ENCODE data around the gene MYOT. TPM values are rescaled to one million over a fixed set of nuclear protein-coding genes. Genes with fewer than 3 reads are reported as not detected.

The MYOT gene
- total RNA-seq, 1 experiment from 2014 or later, result not detected

DNA sequence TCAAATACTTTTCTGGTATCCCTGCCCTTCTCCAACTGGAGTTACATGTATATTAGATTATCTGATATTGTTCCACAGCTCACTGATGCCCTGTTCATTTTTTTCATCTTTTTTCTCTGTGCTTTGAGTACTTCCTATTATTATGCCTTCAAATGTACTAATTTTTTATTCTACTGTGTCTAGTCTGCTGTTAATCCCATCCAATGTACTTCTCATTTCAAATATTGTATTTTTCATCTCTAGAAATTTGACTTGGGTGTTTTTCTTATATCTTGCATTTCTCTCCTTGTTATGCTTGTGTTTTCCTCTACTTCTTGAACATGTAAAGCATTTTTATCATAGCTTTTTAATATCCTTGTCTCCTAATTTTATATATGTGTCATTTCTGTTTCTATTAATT is 41.6 kb upstream of the MYOT start:
- intact Hi-C loops (cut with micrococcal nuclease), result loop anchor here (10.0 kb wide), 1 partner anchor 201 kb away; no protein-coding TSS in a partner anchor
- Histone ChIP-seq H3K4me1 (ENCODE audit: insufficient read depth, low read length) (peaks cover 15% of the 10 kb centered on the region), H3K79me2 (ENCODE audit: low read length) (no peaks in the 10 kb centered on the region), H3K27me3 (ENCODE audit: low read length) (no peaks in the 10 kb centered on the region), H4K20me1 (ENCODE audit: low read length) (no peaks in the 10 kb centered on the region), H3K9me3 (ENCODE audit: low read length) (no peaks in the 10 kb centered on the region), H3K27ac (ENCODE audit: low read length) (no peak overlapping the region), H3K36me3 (ENCODE audit: low read depth, low read length) (no peaks in the 10 kb centered on the region), H3K9me2 (replicated peaks; ENCODE audit: low read length) (no peaks in the 10 kb centered on the region), H3K9ac (ENCODE audit: low read length) (no peak overlapping the region), H3F3A (ENCODE audit: low read length, unreplicated experiment) (no peaks in the 10 kb centered on the region), H3K4me3 (ENCODE audit: low read length) (no peak overlapping the region), H2AFZ (ENCODE audit: low read length) (no peak overlapping the region), H3K4me2 (ENCODE audit: low read length) (no peak overlapping the region)
- ATAC-seq, result no peak
- BruUV-seq (replicated peaks), result no TSS peak
- POLR2A ChIA-PET (ENCODE audit: unreplicated experiment), result no interaction called here
- CTCF ChIA-PET, result no interaction called here
- no peak for TF ChIP-seq EZH2 (IDR thresholded peaks at IDR 0.05; ENCODE audit: low read length, unreplicated experiment)
- TF ChIP-seq EZH2phosphoT487 (IDR thresholded peaks at IDR 0.05; ENCODE audit: borderline replicate concordance, low read length), result no peak
- TF ChIP-seq, protein P1, sequence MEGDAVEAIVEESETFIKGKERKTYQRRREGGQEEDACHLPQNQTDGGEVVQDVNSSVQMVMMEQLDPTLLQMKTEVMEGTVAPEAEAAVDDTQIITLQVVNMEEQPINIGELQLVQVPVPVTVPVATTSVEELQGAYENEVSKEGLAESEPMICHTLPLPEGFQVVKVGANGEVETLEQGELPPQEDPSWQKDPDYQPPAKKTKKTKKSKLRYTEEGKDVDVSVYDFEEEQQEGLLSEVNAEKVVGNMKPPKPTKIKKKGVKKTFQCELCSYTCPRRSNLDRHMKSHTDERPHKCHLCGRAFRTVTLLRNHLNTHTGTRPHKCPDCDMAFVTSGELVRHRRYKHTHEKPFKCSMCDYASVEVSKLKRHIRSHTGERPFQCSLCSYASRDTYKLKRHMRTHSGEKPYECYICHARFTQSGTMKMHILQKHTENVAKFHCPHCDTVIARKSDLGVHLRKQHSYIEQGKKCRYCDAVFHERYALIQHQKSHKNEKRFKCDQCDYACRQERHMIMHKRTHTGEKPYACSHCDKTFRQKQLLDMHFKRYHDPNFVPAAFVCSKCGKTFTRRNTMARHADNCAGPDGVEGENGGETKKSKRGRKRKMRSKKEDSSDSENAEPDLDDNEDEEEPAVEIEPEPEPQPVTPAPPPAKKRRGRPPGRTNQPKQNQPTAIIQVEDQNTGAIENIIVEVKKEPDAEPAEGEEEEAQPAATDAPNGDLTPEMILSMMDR (conservative IDR thresholded peaks at IDR 0.05; ENCODE audit: low read depth, low read length), result no peak
- no peak for DNase-seq

DNA sequence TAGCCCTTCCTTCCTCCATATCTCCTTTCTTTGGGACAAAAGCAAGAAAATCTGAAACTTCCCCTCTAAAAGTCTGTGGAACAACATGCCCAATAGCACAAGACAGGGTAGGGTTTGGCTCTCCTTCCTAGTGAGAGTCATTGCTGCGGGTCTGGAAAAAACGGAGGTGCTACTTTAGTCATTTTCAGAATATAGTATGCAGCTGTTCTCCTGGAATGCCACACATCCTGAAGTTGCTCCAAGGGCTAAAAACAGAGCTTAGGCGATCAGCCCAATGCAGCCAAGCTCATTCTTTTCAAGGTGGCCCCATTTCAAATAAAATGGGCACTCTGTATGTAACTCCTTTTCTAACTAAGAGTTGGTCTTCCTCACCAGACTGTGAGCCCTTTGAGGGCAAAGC is 39.5 kb upstream of the MYOT start:
- no peak overlapping the region for H3K9ac ChIP-seq (ENCODE audit: low read length)
- no peaks in the 10 kb centered on the region for H3K79me2 ChIP-seq (ENCODE audit: low read length)
- ChIA-PET POLR2A (ENCODE audit: unreplicated experiment) (no interaction called here), CTCF (no interaction called here)
- H3F3A ChIP-seq (ENCODE audit: low read length, unreplicated experiment), result no peaks in the 10 kb centered on the region
- no peak overlapping the region for H3K27ac ChIP-seq (ENCODE audit: low read length)
- TF ChIP-seq EZH2phosphoT487 (IDR thresholded peaks at IDR 0.05; ENCODE audit: borderline replicate concordance, low read length) (no peak), EZH2 (IDR thresholded peaks at IDR 0.05; ENCODE audit: low read length, unreplicated experiment) (no peak)
- TF ChIP-seq, protein P1 (conservative IDR thresholded peaks at IDR 0.05; ENCODE audit: low read depth, low read length), result no peak
- no peaks in the 10 kb centered on the region for H3K9me3 ChIP-seq (ENCODE audit: low read length)
- ATAC-seq (no peak), DNase-seq (no peak)
- no peak overlapping the region for H3K4me2 ChIP-seq (ENCODE audit: low read length)
- H3K9me2 ChIP-seq (replicated peaks; ENCODE audit: low read length), result no peaks in the 10 kb centered on the region
- H3K36me3 ChIP-seq (ENCODE audit: low read depth, low read length), result no peaks in the 10 kb centered on the region
- BruUV-seq (replicated peaks), result no TSS peak
- H2AFZ ChIP-seq (ENCODE audit: low read length), result no peak overlapping the region
- no peaks in the 10 kb centered on the region for H3K27me3 ChIP-seq (ENCODE audit: low read length)
- H3K4me1 ChIP-seq (ENCODE audit: insufficient read depth, low read length), result peaks cover 18% of the 10 kb centered on the region
- H3K4me3 ChIP-seq (ENCODE audit: low read length), result no peak overlapping the region
- H4K20me1 ChIP-seq (ENCODE audit: low read length), result no peaks in the 10 kb centered on the region
- intact Hi-C loops (cut with micrococcal nuclease), result loop anchor here (10.0 kb wide), 1 partner anchor 203 kb away; no protein-coding TSS in a partner anchor

DNA sequence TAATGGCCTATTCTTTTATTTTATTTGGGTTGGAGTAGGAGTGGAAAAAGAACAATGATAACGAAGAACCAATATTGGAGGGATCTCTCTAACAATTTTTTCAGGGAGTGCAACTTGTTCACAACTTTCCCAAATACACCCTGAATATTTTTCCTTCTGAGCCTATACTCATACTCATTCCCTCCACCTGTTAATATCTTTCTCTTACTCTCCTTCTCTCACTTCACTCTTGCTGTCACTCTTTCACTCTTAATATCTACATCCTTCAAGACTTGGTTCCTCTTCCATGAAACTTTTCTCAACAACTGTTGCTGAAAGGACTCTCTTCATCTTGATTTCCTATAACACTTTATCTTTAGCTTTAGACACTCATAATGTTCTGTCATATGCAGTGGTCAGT is 39.0 kb upstream of the MYOT start:
- Histone ChIP-seq H3K36me3 (ENCODE audit: low read depth, low read length) (no peaks in the 10 kb centered on the region), H2AFZ (ENCODE audit: low read length) (no peak overlapping the region), H3K4me2 (ENCODE audit: low read length) (no peak overlapping the region), H3K27ac (ENCODE audit: low read length) (no peak overlapping the region), H3K9me3 (ENCODE audit: low read length) (no peaks in the 10 kb centered on the region), H3K9me2 (replicated peaks; ENCODE audit: low read length) (no peaks in the 10 kb centered on the region), H3K4me1 (ENCODE audit: insufficient read depth, low read length) (peaks cover 21% of the 10 kb centered on the region), H3K9ac (ENCODE audit: low read length) (no peak overlapping the region), H3K27me3 (ENCODE audit: low read length) (no peaks in the 10 kb centered on the region), H3F3A (ENCODE audit: low read length, unreplicated experiment) (no peaks in the 10 kb centered on the region), H3K79me2 (ENCODE audit: low read length) (no peaks in the 10 kb centered on the region), H3K4me3 (ENCODE audit: low read length) (no peak overlapping the region), H4K20me1 (ENCODE audit: low read length) (no peaks in the 10 kb centered on the region)
- ChIA-PET POLR2A (ENCODE audit: unreplicated experiment) (no interaction called here), CTCF (no interaction called here)
- intact Hi-C loops (cut with micrococcal nuclease), result loop anchor here (10.0 kb wide), 1 partner anchor 204 kb away; no protein-coding TSS in a partner anchor
- no peak for ATAC-seq
- BruUV-seq (replicated peaks), result no TSS peak
- DNase-seq, result no peak
- TF ChIP-seq, protein P1 (conservative IDR thresholded peaks at IDR 0.05; ENCODE audit: low read depth, low read length), result no peak
- TF ChIP-seq EZH2 (IDR thresholded peaks at IDR 0.05; ENCODE audit: low read length, unreplicated experiment) (no peak), EZH2phosphoT487 (IDR thresholded peaks at IDR 0.05; ENCODE audit: borderline replicate concordance, low read length) (no peak)

Data from PC-3 (cell line).